GM19455 (cell line): ENCODE results near the gene PIM2.
A peak's percentile ranks its signal among the peaks of the same experiment; 100 is the strongest.
"Not testable (repeated sequence)": the region's sequence is repeated elsewhere in the genome, so short reads cannot be mapped to it uniquely, and the experiment has no call there.

Experiments used
- ATAC-seq: cut with Tn5 transposase; IDR thresholded peaks from one replicate; pipeline ENCODE4 v1.9.1; 2021; ENCODE audit not compliant: unreplicated experiment

Gene PIM2

DNA sequence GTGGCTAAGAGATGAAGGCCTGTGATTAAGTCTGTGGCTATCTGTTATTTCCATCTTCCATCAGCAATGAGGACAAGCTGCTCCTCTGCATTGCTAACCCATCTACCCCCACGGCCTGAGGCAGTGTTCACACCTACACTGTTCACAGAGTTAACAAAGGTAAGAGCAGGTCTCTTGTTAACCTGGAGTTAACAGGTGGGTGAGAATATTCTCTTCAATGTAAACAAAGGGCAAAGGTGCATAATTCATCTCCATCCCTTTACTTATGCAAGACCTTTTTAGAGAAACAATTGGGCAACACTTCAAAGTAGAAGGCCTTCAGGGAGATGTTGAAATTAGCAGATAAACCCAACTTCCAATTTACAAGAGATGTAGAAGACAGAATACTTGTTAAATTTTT, 10.2 kb downstream of the PIM2 start:
- ATAC-seq, result no peak

DNA sequence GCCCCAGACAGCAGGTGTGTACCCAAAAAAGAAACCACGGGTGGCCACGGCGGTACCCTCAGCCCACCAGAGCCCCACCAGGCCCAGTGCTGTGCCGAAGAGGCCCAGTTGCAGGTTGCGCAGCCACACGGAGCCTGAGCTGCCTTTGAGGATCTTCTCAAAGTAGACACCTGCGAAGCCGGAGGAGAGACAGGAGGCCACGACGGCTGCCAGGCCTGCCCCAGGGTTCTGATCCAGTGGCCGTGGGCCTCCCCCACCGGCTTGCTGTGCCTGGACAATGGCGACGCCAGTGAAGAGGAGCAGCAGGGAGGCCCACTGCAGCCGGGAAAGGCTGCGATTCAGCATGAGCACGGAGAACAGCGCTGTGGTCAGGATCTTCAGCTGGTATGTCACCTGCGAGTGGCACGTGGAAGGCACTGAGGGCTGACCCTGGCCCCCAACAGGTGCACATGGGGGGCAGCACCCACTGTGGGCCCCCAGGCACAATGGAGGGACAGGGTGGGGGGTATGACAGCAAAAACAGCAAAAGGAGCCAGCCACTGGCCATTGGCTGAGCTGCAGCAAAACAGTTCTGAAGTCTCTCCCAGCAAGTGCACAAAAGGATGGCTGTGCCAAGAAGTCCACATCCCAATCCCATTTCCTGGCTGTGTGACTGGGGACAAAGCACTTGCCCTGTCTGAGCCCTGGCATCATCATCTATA, 13.6 kb downstream of the PIM2 start:
- no peak for ATAC-seq

- ATAC-seq, result no peak
Measured at GRCh38 chrX:48904626-48905025, 14.2 kb downstream of the PIM2 start.

DNA sequence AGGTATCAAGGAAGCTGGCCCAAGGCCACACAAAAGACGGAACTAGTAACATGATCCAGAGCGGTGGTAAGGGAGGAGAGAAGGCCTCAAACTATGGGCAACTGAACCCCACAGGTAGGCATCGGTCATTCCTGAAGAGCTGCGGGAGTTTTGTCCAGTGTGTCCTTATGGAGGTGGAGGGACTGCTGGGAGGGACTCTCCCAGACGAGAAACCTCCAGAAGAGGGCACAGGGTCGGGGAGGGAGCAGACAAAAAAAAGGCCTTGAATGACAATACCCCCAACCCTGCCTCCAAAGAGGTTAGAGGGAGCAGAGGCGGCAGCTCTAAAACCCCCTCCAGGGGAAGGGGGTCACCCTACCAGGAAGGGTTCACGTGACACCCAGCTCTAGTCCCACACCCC, 14.6 kb downstream of the PIM2 start:
- no peak for ATAC-seq

DNA sequence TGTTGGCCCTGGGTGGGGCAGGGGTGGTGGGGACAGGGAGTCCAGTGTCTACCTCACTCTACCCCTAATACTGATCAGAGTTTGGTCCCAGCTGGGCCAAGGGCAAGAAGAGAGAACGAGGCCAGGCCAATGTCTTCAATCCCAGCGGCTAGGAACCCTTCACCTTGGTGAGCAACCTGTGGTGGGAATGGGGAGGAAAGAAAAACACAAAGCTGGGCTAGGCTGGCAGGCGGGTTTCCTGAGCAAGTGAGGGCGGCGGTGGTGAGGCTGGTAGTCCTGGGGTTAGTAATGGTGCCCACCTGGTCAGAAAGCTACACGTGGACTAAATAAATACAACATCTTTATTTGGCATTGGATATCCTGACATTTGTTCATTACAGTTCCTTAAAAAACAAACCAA, 15.5 kb downstream of the PIM2 start:
- ATAC-seq, result no peak

- ATAC-seq, result no peak
Measured at GRCh38 chrX:48902776-48903175, 16.0 kb downstream of the PIM2 start.

DNA sequence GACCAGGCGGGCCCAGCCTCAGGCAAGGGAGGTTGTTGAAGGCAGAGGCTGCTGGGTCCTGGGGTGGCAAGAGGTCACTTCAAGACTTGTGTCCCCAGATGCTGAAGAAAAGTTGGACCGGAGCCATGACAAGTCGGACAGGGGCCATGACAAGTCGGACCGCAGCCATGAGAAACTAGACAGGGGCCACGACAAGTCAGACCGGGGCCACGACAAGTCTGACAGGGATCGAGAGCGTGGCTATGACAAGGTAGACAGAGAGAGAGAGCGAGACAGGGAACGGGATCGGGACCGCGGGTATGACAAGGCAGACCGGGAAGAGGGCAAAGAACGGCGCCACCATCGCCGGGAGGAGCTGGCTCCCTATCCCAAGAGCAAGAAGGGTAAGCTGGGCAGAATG, 16.7 kb downstream of the PIM2 start:
- no peak for ATAC-seq

DNA sequence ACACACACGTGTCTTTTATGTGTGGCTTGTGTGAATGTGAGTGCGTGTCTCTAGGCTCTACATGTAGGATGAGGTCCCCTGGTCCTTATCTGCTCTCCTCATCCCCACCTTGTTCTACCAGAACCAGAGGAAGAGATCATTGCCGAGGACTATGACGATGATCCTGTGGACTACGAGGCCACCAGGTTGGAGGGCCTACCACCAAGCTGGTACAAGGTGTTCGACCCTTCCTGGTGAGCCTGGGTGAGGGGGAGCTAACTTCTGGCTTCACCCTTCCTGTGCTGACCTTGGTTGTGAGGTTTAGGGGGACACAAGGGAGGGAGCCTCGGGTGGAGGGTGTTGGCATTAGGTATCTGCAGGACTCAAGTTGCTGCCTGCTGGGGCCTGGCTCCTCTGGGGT, 17.8 kb downstream of the PIM2 start:
- ATAC-seq, result no peak

GRCh38 chrX:48899078-48899410, 19.8 kb downstream of the PIM2 start:
- ATAC-seq, result no peak

- ATAC-seq, result peak; percentile 87
Measured at GRCh38 chrX:48897625-48898306, 21.1 kb downstream of the PIM2 start, which contains the start of the genes PQBP1 and TIMM17B. Gene PQBP1 (plus strand): TSS chrX:48897930. CDS start chrX:48898510, 580 bp downstream. Gene TIMM17B (minus strand): TSS chrX:48897768. CDS start chrX:48897749, 19 bp downstream.

DNA sequence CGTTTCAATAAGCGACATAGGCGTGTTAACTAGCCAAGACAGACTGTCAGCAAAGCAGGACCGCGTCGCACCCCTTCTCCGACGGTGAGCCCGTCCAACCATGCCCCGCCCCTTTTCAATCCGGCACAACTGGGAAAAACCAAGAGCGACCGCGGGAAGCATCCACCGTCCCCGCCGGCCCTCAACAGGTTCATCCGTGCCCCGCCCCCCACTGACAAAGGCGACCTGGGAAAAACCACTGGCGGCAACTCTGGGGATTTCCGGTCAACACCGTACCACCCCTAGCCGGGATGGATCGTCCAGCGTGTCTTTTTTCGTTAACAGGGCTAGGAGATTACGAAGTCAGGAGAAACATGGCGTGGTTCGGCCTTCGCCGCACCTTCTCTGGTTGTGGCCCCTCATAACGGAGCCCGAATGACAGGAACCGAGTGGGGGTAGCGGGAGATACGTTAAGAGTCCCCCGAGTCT, 21.6 kb downstream of the PIM2 start:
- ATAC-seq, result no peak

GRCh38 chrX:48896611-48897011, 22.2 kb downstream of the PIM2 start:
- no peak for ATAC-seq

- no peak for ATAC-seq
Measured at GRCh38 chrX:48894891-48895290, 23.9 kb downstream of the PIM2 start.

- ATAC-seq, result no peak
Measured at GRCh38 chrX:48893556-48894348, 25.1 kb downstream of the PIM2 start.

- no peak for ATAC-seq
Measured at GRCh38 chrX:48892896-48893295, 25.9 kb downstream of the PIM2 start.

GRCh38 chrX:48891402-48892288, 27.2 kb downstream of the PIM2 start:
- peak; percentile 81 for ATAC-seq

DNA sequence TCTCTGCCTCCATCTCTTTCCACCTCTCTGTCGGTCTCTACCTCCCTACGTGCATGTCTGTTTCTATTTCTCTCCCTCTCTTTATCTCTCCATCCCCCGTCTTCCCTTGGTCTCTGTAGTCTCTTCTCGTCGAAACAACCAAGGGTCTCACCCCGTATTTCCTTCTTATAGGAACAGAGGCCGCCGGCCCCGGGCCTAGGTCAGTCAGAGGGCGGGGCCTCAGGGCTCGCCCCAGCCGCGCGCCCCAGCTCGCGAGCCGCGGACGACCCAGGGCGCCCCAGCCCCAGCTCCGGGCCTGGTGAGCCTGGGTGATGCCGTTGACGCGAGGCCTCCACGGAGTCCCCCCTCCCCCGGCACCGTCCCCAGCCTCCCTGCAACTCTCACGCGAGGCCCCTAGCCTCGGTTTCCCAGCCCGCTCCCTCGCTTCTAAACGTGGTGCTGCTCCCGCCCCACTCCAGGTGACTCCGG, 27.9 kb downstream of the PIM2 start:
- peak; percentile 49 for ATAC-seq

GRCh38 chrX:48890296-48890925, 28.4 kb downstream of the PIM2 start:
- ATAC-seq, result no peak

GRCh38 chrX:48886586-48886985, 32.2 kb downstream of the PIM2 start:
- not testable (repeated sequence) for ATAC-seq

DNA sequence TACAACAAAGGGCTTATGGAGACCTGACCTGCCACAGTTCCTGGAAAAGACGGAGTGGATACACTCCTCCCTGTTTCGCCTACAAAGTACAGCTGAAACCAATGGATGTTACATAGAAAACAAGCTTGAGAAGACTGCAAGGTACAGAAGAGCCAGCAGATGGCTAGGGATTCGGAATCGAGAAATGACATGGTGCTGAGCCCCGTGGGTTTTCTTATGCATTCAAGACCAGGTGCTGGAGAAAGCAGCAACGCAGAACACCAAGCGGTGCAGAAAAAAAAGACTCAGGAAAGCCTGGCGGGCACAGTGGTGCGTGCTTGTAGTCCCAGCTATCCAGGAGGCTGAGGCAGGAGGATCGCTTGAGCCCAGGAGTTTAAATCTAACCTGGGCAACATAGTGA, 35.1 kb downstream of the PIM2 start:
- no peak for ATAC-seq
